IPS-18c (cell line): ENCODE results near the gene RACGAP1.
"Not testable (repeated sequence)": the region's sequence is repeated elsewhere in the genome, so short reads cannot be mapped to it uniquely, and the experiment has no call there.

Source experiments
- H3K4me3 ChIP-seq: 2 replicates; pipeline ENCODE4 v1.7.0; 2013; ENCODE audit warnings: low read depth, mild to moderate bottlenecking, low read length, moderate library complexity; ENCODE audit not compliant: insufficient read depth
- H3K9me3 ChIP-seq: one replicate; pipeline ENCODE4 v1.6.1; 2013; ENCODE audit warnings: mild to moderate bottlenecking, low read length, moderate library complexity; ENCODE audit not compliant: control insufficient read depth, insufficient read depth

RACGAP1 gene

DNA sequence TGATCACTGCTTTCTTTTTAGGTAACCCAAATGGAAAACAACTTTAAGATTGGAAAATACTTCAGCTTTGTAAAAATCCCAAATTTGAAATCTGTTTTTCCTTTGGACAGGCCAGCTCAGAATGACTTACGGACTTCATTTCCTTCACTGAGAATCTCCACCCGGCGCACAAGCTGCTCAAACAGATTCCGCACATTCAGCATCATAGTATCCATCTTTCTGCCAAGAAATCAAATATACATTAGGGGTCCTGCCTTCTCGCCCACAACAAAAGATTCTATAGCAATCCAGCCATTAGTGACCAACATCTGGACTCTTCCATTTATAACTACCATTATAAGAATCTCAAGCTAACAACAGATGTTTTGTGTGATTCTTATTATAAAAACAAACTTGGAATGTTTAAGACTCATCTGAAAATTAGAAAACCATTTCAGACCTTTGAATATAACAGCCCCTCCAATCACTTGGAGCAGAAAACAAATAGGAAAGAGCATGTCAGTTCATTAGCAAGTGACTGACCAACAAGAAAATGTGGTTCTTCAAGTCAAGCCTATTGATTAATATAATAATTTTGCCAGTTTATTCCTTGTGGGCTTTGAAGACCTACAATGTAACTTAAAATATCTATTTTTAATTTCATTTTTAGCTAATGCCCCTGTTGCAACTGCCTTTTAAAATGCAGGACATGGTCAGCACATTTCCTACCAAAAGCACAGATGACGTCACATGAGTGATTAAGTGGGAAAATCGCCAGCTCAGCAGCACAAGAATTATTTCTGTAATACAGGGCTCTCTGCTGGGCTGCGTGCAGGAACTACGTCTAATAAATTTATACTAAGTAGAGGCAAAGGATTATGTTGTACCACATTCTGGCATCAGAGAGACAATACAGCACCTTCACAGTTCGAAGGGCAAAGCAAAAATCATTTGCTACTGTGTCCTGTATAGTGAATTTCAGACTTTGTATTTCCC is 8.5 kb downstream of the RACGAP1 start:
- Histone ChIP-seq H3K4me3 (no peak overlapping the region), H3K9me3 (no peaks in the 10 kb centered on the region)

DNA sequence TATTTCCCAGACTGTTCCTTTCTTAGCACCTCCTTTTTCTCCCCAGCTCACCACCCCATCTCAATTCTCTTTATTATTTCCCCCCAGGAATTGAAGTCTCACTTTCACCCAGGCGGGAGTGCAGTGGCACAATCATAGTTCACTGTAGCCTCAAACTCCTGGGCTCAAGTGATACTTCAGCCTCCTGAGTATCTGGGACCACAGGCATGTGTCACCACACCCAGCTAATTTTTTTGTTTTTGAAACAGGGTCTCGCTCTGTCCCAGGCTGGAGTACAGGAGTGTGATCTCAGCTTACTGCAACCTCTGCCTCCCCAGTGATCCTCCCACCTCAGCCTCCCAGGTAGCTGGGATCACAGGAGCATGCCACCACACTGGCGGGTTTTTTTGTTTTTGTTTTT is 11.0 kb downstream of the RACGAP1 start:
- Histone ChIP-seq H3K4me3 (no peak overlapping the region), H3K9me3 (no peaks in the 10 kb centered on the region)

DNA sequence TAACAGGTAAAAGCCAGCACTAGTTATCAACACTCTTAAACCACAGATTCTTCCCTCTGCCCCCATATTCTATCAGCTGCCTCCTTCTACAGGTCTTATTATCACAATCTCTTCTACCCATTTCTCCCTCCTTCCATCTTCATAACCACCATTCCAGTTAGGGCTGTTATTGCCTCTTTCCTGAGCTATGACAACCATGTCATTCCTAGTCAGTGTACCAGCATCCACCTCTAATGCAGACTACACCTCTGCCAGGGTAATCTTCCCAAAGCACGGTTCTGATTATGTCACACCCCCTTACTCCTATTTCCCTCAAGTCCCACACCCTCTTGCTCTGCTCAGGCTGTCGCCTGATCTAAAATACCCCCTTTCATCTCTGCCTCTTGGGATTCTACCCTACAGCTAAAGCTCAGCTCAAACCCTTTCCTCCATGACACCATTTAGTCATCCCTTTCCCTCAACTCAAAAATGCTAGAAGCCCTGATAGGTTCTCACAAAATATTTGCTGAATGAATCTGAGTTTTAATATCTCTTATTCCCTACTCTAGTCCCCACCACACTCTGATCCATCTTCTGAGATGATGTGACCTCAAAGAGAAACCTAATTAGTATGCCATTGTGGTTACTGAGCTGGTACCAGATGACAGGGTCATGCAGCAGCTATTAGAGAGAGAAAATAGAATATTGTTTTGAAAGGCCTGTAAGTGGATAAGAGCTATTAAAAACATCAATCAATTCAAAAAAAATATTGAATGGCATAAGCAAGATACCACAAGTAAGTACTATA is 11.7 kb downstream of the RACGAP1 start:
- H3K9me3 ChIP-seq = no peaks in the 10 kb centered on the region
- no peak overlapping the region for H3K4me3 ChIP-seq

DNA sequence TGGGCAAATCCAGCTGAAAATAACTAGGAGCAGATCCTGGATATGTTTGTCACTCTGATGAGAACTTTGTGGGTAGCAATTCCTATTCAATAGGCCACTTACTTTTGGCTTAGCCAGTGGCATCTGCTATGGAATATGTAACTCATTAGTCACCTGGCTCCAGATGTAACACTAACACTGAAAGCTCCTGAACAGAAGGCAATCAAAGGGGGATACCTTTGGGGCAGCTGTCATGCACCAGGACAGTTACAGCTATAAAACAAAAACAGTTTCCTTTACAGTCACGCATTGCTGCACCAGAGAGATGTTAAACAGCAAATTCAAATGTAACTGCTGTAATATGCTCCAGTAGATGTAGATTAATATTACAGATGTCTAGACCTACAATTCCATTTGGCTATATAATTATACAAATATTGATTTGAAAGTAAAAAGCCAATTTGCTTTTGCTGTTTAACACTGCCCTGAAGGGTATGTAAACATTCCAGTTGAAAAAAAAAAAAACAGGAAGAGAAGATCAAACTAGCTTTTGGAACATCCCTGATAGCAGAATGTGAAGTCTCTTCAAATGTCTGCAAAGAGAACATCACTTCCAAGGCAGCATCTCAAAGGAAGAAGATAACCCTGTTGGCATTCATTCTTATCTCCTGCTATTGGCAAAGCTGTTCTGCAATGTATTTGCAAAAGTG is 18.4 kb downstream of the RACGAP1 start:
- no peak overlapping the region for H3K4me3 ChIP-seq
- no peaks in the 10 kb centered on the region for H3K9me3 ChIP-seq

DNA sequence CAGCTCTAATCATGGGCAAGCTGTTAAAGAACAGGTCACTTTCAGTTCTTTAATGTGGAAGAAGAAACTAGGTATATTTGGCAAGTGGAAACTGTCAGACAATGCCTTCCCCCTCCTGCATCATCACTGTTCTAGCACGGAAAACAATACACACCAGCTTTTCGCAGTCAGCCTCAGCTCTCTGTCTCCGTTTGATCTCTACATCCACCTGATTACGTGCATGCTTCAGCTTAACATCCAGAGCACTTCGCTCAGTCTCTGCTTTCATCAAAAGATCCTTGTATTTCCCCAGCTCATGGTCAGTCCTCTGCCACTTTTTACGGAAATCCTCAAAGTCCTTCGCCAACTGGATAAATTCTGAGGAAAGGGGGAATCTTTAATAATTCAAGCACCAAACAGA is 19.0 kb downstream of the RACGAP1 start:
- Histone ChIP-seq H3K4me3 (no peak overlapping the region), H3K9me3 (no peaks in the 10 kb centered on the region)

DNA sequence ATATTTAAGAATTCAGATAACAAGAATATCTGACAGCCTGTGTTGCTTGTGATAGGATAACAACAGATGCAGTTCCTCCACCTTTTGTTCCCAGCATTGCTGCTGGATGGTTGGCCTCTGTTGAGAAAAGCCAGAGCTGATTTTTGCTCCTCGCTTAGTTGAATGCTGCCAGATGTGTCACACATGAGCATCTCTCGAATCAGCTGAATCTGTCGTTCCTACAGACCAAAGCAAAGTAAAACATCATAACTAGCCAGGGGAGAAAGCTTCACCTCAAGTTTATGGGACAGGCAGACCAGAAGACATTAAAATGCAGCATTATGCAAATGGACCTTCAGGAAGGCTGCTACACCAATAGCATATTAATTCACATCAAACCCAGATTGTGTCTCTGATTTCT is 20.1 kb downstream of the RACGAP1 start:
- no peaks in the 10 kb centered on the region for H3K9me3 ChIP-seq
- no peak overlapping the region for H3K4me3 ChIP-seq

DNA sequence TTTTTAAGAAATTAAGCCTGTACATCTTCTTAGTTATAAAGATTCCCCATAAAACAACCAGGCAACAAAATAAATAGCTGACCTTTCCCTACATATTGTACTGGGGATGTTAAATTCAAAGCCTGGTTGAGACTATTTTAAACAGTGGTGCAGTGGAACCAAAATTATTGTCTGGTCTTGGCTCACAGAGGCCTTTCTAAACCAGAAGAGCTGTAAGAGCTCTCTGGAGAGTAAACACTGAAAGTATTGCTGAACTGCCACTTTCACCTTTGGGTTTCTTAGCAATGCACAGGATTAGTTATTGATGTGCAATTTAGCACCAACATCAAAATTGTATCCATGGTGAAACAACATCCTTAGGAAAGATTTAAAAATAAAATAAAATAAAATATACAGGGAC is 20.6 kb downstream of the RACGAP1 start:
- H3K9me3 ChIP-seq = no peaks in the 10 kb centered on the region
- no peak overlapping the region for H3K4me3 ChIP-seq

DNA sequence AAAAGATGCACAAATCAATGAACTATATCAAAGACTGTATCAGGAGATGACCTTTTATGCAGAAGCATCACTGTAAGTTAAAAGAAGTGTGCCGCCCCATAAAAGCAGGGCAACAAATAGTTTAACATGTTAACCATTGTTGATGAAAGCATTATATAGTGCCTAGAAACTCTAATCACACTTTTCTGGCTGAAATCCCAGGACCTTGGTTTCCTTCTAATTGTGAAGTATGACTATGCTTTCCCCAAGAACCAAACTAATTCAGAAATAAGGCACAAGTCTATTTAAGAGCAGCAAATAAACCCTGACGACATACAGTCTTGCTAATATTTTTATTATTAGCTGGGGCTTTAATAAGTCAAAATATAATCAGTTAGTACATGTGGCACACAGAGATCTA is 21.7 kb downstream of the RACGAP1 start:
- Histone ChIP-seq H3K9me3 (no peaks in the 10 kb centered on the region), H3K4me3 (no peak overlapping the region)

DNA sequence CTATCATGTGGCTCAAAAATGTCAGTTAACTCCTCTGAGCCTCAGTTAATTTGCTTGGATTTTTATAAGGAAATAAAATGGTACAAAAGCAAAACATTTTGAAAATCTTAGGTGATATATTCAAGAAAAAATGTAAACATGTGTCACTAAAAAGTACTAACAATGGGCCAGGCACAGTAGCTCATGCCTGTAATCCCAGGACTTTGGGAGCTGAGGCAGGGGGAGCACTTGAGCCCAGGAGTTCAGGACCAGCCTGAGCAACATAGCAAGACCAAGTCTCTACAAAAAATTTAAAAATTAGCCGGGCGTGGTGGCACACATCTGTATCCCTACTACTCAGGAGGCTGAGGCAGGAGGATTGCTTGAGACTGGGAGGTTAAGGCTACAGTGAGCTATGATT is 26.8 kb downstream of the RACGAP1 start:
- Histone ChIP-seq H3K4me3 (no peak overlapping the region), H3K9me3 (no peaks in the 10 kb centered on the region)

DNA sequence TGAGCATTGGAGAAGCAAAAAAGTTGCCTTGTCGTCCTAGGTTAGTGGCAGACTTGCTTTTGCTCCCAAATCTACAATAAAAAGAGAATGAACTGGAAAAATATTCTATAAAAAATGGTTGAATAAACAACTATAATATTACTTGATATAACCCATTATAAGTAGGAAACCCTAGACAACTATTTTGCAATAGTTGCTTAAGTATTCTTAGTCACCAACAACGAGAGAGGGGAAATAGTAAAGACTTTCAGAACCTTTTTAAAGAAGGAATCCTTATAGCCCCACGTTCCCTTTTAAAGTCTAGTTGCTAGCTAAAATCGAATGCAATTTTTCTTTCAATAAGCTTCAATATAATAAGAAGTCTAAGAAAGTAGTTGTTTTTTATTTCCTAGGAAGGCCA is 35.0 kb downstream of the RACGAP1 start:
- no peaks in the 10 kb centered on the region for H3K9me3 ChIP-seq
- H3K4me3 ChIP-seq = no peak overlapping the region

DNA sequence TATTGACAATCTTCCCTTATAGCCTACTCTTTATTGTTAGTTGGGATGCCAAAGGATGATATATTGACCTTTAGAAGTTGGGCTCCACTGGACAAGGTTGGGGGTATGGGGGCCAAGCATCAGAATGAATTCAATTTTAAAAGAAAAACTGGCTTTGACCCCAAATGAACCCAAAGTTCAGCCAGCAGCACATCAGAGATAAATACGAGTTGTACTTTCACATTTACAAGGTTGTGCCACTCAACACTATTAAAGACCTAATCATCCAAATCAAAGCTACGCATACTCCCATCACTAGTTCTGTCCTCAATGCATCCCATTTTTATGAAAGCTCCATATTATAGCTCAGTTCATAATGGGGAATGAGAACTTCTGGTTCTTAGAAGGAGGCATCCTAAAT is 35.9 kb downstream of the RACGAP1 start:
- H3K9me3 ChIP-seq, H3K4me3 ChIP-seq: not testable (repeated sequence)

DNA sequence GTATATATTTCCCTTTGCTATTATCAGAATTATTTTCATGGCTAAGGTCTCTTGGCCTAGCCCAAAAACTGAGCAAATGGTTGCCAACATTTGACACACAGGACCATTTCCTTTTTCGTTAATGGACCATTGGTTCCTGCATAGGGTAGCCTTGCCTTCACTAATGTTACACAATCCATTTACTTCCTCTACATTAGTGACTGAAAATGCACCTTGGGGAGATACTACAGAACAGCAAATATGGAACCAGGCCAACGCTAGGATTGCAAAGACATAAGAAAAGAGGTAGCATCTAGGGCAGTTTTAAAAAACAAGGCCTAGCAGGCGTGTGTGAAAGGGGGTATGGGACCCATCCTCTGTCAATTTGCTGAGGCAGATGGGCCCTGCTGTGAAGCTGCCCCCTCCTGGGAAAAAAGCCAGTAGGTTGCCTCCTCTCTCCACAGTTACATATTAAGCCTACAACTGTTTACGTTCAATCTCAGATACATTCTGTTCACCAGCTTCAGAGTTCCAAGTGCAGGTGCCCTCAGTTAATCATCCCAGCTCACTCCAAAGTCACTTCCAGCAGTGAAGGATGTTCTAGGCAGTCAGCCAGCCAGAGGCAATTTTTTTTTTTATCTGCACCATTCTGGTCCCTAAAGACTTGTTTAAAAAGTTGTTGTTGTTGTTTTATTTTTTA is 37.5 kb downstream of the RACGAP1 start:
- Histone ChIP-seq H3K4me3 (no peak overlapping the region), H3K9me3 (no peaks in the 10 kb centered on the region)

DNA sequence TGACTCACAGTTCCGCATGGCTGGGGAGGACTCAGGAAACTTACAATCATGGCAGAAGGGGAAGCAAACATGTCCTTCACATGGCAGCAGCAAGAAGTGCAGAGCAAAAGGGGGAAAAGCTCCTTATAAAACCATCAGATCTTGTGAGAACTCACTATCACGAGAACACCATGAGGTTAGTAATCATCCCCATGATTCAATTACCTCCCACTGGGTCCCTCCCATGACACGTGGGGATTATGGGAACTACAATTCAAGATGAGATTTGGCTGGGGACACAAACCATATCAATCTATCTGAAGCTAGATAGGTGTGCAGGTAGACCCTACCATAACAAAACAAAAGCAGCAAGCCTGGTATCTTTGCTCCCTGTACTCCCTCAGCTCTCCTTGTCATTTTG is 38.8 kb downstream of the RACGAP1 start:
- H3K4me3 ChIP-seq, H3K9me3 ChIP-seq: not testable (repeated sequence)

DNA sequence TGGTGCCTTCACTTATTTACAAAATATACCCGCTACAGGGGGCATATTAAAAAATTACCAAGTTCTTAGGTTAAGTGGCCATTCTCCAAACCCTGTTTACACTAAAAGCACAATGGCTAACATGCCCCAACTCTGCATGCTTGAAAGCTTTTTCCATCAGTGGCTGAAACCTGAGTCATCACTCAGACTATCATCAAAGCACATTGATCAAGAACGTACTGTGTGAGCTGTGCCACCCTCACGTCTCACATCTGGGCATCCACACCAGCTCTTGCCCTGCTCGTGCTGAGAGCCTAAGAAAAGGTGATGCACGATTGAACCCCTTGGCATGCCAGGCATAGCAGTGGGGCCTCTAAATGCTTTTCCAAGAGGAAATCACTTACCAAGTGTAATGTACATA is 39.3 kb downstream of the RACGAP1 start:
- Histone ChIP-seq H3K9me3 (no peaks in the 10 kb centered on the region), H3K4me3 (no peak overlapping the region)

DNA sequence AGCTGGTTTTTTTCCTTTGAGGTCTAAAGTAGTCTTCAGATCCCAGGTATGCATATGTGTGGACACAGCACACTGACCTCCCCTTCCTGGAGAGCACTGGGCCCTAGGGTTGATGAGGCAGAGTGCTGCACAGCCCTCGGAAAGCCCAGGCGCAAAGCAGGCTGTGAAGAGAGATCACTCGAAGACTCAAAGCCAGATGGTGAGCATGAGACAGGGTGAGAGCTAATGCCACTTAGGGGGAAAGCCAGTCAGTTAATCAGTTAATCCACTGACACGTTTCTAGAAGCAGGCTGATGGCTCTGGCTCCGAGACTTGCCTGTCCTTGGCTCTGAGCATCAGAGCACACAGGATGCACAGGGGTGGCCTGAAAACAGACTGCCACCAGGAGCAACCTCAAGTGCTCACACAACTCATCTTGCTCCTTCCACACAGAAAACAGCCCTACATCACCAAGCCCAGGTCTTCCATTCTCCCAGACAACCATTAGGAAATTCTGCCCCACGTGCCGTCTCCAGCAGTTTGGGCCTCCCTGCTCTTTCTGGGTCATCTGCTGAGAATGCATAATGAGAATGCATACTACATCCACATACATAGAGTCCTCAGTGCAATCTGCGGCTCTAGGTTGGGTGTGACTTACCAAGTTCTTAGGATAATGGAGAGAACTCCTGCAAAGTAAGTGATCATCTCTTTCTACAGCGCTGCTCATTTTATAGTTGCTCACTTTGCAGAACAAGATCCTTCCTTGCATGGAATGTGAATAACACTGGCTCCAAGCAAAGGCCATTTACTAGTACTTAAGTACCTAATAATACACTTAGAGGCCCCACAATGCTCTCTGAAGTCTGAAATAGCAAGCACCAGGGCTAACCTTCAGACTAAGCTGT is 40.6 kb downstream of the RACGAP1 start:
- H3K4me3 ChIP-seq = no peak overlapping the region

DNA sequence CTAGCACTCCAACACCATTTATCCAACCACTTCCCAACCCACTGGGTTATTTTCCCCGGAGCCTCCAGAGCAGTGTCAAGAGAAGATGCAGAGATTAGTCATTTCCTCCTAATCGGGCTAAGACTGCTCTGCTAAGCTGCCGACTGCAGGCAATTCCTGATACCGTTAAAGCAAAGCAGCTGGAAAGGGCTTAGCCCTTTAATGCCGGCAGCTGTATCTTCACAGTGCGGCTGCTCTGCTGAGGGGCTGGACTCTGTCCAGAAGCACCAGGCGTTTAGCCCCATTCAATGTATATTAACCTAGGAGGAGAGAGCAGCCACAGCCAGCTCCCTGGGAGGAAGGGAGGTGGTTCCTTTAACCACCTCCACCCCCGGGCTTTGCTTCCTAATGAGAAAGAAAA is 41.4 kb downstream of the RACGAP1 start:
- Histone ChIP-seq H3K4me3 (no peak overlapping the region), H3K9me3 (no peaks in the 10 kb centered on the region)

More for the DNA sequence above, 40.6 kb downstream of the RACGAP1 start:
- no peaks in the 10 kb centered on the region for H3K9me3 ChIP-seq
